PFSK-1 (cell line): ENCODE measurements around the gene SIL1.

Experiments
- FOXP2 ChIP-seq: optimal IDR thresholded peaks from 2 replicates; pipeline ENCODE3; 2011; ENCODE audit warnings: borderline replicate concordance, control low read depth, inconsistent platforms; ENCODE audit not compliant: insufficient read depth; ENCODE audit errors: extremely low read length, extremely low read depth
- POLR2AphosphoS5 ChIP-seq: IDR thresholded peaks from 2 replicates; pipeline ENCODE4 v1.6.1; 2012; ENCODE audit warnings: low read depth, mild to moderate bottlenecking, control low read depth, low read length, moderate library complexity
- REST ChIP-seq, 2 experiments: IDR thresholded peaks; 2 replicates each; pipeline versions ENCODE4 v1.6.1 to v1.8.0; 2011 to 2012; ENCODE audit warnings: low read depth in 2 of 2, low read length in 2 of 2, control low read depth in 1 of 2, inconsistent platforms in 1 of 2, mild to moderate bottlenecking in 1 of 2, moderate library complexity in 1 of 2; ENCODE audit not compliant: insufficient read depth in 1 of 2
- SIN3A ChIP-seq: IDR thresholded peaks from 2 replicates; pipeline ENCODE4 v1.6.1; 2012; ENCODE audit warnings: mild to moderate bottlenecking, low read length, moderate library complexity, borderline replicate concordance; ENCODE audit not compliant: insufficient read depth
- TAF1 ChIP-seq: IDR thresholded peaks from 2 replicates; pipeline ENCODE4 v1.6.1; 2012; ENCODE audit warnings: low read length, control low read depth, borderline replicate concordance; ENCODE audit not compliant: insufficient read depth

SIL1 gene

GRCh38 chr5:139105621-139106071 lies 92.5 kb downstream of the SIL1 start:
- no peak for TF ChIP-seq FOXP2
- TF ChIP-seq POLR2AphosphoS5 = no peak
- TF ChIP-seq REST (IDR thresholded peaks at IDR 0.05; ENCODE audit: insufficient read depth in 1 of 2, low read depth in 2 of 2, low read length in 2 of 2) = no peak
- no peak for TF ChIP-seq TAF1
- TF ChIP-seq SIN3A = no peak

GRCh38 chr5:139104577-139105276 lies 93.4 kb downstream of the SIL1 start:
- TF ChIP-seq SIN3A (no peak), REST (IDR thresholded peaks at IDR 0.05; ENCODE audit: insufficient read depth in 1 of 2, low read depth in 2 of 2, low read length in 2 of 2) (no peak)

GRCh38 chr5:139103762-139104161 lies 94.4 kb downstream of the SIL1 start:
- TF ChIP-seq POLR2AphosphoS5 (no peak), FOXP2 (no peak), REST (IDR thresholded peaks at IDR 0.05; ENCODE audit: insufficient read depth in 1 of 2, low read depth in 2 of 2, low read length in 2 of 2) (no peak), TAF1 (no peak), SIN3A (no peak)

- TF ChIP-seq TAF1 (no peak), SIN3A (no peak), FOXP2 (no peak), REST (IDR thresholded peaks at IDR 0.05; ENCODE audit: insufficient read depth in 1 of 2, low read depth in 2 of 2, low read length in 2 of 2) (no peak), POLR2AphosphoS5 (no peak)
Measured at GRCh38 chr5:139100825-139101224, 97.3 kb downstream of the SIL1 start.
